OCI-M2 (cell line): ENCODE measurements around the gene SMYD3.

Experiments
- DNase-seq: peaks from one replicate; lab custom pipeline; 2025; ENCODE audit not compliant: unreplicated experiment; lab: John Stamatoyannopoulos, UW

Gene SMYD3

DNA sequence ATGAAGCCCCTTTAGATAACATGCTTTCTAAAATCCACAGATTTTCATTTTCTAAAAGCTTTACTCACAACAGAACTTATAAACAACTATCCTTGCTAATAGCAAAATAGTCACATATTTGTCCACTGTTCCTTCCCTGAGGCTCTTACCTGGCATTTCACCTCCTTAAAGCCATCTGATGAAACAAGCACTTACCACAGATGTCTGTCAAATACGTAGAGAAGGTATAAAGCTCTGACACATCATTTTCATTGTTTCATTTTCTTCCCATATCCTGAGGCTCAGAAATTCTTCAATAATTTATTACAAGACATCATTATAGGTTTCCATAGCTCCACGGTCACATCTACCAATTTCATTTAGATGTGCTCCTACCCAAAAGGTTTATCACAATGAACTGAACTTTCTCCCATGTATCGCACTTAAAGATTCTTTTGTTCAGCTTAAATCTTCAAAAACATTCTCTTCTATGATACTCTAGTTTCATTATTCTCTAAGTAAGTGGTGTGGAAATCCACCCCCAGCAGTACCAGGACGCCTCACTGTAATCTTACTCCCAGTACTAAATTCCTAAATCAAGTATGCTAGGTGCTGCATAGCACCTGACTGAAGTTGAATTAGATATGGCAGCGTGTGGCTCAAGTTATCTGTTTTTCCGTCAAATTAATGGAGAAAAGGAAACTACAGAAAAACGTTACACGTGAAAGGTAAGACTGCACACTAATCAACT, 569.6 kb downstream of the SMYD3 start:
- DNase-seq: no peak

DNA sequence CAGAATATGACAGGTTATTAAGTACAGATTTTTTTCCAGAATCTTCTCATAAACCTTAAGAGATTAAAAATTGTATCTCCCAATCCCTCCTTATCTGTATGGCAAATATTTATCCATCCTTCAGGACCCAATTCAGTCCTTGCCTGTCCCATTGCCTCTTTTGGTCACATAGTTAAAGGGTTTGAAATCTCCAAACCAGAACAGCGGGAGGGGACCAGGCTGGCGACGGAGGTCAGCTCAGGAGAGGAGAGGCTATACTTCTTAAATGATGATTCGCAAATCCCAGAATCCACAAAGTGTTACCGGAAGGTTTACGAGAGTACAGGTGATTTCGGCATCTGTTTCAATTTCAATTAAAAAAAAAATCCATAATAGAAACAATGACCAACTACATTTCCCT, 572.7 kb downstream of the SMYD3 start:
- DNase-seq: no peak

DNA sequence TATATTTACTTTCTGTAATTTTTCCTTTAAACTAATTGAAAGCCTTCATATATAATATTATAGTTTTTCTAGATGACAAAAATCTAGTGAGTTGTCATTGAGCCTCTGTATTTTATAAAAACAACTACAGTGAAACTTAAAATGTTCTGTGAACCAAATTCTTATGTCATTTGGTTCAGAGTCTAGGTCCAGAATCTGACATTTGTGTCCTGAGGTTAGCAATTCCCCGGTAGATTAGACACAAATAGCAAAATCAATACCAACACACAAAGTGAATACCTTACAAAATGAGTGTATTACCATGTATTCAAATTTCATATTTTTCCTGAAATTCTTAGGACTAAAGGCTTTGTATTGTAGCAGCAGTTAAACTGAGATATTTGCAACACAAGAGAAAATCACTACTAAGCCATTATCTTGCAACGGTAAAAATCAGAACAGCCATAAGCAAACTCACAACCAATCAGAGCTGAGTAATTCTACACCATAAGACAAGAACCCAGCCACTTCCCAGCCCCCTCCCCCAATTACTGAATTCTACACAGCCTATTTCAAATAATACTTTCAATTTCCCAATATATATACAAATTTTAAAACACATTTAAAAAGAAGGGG, 573.5 kb downstream of the SMYD3 start:
- DNase-seq: no peak

DNA sequence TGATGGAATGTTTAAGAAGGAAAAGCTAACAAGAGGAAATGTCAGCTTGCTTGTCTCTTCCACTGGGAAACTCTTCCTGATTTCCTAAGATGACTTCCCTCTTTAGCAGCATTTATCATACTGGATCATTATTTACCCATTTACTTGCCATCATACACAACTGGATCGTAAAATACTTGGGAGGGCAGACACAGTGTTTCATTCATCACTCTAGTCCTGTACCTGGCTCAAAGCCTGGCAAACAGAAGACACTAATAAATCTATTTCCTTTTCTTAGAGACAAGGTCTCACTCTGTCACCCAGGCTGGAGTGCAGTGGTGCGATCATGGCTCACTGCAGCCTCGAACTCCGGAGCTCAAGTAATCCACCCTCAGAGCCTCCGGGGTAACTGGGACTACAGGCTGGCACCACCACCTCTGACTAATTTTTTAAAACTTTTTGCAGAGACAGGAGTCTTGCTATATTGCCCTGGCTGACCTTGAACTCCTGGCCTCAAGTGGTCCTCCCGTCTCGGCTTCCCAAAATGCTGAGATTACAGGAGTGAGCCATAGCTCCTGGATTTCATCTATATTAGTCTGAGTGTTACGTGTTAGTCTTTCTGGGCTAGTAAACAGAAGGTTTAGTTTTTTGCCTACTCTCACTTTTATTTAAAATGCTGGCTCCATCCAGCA, 574.6 kb downstream of the SMYD3 start:
- no peak for DNase-seq

DNA sequence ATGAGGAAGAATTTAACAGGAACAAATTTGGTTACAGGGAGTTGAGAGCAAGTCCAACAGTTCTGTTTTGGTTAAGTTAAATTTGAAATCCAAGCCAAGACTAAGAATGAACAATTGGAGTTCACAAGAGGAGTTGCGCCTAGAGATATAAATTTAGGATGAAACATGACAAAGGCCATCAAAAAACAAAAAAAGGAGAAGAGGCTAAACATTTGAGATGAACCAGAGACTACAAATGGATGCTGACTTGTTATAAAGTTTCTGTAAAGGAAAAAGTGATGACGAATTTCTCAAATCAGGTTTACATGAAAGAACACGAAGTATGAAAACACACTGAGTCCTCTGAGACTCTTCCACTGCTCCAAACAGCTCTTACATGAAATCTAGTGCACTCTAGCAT, 575.6 kb downstream of the SMYD3 start:
- DNase-seq: no peak

DNA sequence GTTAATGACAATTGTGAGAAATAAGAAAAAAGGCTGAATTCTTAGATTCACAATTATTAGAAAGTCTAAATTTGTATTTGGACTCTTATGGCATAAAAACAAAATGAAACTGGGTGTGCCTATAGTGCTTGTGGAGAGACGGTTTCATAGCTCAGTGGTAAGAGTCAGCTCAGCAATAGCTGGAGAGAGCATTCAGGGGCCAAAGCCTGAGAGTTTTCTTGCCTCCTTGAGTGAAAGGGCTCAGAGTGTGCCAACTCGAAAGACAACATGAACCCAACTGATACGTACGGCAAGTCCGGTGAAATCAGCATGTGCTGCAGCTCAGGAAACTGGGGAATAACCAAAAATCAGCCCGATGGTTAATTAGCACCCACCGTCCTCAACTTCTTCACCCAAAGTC, 577.9 kb downstream of the SMYD3 start:
- DNase-seq: no peak

DNA sequence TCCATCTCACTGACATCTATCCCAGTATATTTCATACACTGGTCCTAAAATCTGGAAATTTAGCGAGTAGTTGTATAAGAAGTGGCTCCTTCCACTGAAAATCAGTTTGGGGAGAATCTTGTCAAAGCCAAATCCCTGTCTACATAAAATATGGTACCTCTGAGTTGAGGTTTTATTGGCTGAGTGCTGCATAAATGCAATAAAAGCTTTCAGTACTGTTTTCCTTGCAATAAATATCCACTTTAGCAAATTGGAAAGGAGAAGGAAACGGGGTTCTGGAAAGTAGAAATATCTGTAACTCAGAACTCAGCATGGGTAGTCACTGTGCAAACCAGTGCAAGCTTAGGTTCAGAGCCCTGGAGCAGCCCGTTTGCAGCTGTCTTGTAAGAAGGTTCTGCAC, 580.2 kb downstream of the SMYD3 start:
- no peak for DNase-seq

DNA sequence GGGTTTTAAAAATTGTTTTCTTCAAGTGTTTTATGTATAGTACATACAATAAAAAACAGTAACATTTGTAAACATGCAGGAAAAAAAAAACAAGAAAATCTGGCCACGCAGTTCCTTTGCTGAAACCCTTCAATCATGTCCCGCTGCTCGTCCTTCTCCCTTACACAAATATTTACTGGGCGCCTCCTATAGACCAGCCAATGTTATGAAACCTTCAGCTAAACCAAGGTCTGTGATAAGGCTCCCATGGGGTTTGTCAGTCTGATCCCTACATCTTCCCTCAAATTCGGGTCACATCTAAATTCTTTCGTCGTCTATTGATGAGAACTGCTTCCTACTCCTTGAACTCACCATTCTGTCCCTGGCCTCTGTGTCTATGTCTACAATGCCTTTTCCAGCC, 583.9 kb downstream of the SMYD3 start:
- no peak for DNase-seq

DNA sequence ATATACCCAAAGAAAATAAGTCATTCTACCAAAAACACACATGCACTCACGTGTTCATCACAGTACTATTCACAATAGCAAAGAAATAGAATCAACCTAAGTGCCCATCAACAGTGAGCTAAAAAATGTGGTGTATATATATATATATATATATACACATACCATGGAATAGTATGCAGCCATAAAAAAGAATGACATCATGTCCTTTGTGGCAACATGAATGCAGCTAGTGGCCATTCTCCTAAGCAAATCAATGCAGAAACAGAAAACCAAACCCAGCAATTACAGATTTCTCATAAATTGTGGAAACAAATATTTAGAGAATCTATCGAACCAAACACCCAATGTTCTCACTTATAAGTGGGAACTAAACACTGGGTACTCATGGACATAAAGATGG, 585.7 kb downstream of the SMYD3 start:
- no peak for DNase-seq

DNA sequence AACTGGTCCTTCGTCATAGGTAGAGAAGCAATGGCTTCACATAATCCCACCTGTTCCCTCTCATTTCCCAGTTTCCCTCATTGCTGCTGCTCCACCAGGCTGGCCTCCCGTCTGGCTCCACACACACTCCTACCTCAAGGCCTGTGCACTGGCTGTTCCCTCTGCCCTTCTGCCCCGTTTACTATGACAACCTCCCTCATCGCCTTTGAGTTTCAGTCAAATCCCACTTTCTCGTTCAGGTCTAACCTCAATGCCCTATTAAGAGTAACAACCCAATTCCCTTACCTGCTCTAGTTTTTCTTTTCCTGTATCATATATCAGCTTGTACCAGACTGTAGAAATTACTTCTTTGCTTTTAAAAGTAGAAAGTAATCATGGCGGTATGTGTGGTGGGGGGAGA, 589.7 kb downstream of the SMYD3 start:
- DNase-seq: no peak

DNA sequence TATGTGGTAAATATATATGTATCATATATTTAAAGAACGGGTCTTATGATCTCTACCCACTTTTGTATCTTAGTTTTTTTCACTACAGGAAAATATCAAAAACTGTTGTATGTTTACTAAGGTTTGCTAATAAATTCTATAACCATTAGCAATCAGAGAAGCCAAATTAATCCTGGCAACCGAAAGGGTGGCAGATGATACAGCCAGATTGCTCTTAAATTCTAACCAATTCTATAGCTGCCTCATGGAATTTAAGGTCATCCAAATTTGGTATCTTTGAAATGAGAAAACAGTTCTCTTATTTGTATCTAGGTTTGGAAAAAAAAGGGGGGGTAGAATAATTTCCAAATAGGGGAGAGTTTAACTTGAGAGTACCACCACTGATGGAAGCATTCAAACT, 591.2 kb downstream of the SMYD3 start:
- no peak for DNase-seq

DNA sequence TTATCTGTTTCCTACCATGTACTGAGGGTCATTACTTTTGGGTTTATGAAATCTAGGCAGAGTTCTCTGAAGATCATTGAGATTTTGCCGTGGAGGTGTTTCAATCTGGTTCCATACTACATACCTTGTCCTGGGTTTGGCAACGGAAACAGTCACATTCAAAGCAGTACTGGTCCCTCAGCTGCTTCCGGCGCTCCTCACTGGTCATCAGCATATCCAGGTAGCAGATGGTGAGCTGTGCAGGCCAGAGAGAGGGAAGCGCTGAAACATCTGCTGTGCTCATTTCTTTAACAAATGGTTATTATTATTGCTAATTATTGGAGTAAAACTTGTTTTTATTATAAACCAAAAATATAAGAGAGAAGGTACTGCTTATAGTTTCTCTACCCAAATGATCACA, 591.7 kb downstream of the SMYD3 start:
- no peak for DNase-seq

DNA sequence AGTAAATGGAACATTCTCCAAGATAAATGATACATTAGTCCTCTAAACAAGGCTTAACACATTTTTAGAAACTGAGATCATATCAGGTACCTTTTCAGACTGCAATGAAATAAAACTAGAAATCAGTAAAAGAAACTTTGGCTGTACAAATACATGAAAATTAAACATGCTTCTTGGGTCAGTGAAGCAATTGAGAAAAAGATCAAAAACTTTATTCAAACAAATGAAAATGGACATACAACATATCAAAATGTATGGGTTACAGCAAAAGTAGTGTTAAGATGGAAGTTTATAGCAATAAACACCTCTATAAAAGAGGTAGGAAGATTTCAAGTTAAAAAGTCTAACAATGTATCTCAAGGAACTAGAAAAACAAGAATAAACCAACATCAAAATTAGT, 598.5 kb downstream of the SMYD3 start:
- no peak for DNase-seq

DNA sequence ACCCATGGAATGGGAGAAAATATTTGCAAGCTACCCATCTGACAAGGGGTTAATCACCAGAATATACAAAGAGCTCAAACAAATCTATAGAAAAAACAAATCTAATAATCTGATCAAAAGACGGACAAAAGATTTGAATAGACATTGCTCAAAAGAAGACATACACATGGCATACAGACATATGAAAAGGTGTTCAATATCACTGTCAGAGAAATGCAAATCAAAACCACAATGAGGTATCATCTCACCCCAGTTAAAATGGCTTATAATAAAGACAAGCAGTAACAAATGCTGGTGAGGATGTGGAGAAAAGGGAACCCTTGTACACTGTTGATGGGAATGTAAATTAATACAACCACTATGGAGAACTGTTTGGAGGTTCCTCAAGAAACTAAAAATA, 600.9 kb downstream of the SMYD3 start:
- no peak for DNase-seq

DNA sequence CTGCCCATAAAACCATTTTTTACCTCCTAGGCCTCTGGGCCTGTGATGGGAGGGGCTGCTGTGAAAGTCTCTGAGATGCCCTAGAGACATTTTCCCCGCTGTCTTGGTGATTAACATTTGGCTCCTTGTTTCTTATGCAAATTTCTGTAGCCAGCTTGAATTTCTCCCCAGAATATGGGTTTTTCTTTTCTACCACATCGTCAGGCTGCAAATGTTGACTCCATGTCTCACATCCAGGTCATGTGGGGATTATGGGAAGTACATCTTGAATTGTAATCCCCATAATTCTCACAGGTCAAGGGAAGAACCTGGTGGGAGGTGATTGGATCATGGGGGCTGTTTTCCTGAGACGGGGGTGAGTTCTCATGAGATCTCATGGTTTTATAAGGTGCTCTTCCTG, 603.2 kb downstream of the SMYD3 start:
- no peak for DNase-seq

DNA sequence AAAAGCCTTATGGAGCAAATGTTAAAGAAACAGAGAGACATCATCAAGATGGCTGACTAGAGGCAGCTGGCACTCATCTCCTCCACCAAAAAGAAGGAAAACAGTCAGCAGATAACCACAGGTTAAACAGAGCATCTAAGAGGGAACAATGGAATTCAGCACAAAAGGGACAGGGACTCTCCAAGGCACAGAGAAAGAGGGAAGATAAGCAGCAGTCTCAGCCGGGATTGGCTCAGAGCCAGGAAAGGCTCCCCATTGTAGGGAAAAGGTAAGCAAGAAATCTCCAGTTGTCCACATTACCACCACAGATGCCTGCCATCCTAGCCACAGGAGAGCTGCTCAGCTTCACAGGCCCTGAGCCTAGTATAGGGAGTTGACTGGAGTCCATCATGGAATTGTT, 605.5 kb downstream of the SMYD3 start:
- DNase-seq: no peak

DNA sequence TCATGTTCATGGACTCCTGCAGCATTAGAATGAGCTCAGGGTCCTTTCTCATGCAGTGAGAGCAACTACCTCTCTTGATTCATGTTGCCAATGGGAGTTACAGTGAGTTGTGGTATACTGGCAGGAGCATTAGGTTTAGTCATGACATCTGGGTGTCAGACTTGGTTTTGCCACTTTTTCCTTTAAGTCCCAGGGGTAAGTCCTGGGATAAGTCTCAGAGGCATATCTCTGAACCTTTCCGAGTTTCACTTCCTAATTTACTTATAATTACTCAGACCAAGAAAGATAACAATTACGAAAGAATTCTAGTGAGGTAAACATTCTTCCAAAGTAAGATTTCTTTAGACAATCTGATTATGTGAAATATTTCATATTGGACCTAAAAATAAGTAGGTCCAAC, 606.0 kb downstream of the SMYD3 start:
- DNase-seq: no peak

DNA sequence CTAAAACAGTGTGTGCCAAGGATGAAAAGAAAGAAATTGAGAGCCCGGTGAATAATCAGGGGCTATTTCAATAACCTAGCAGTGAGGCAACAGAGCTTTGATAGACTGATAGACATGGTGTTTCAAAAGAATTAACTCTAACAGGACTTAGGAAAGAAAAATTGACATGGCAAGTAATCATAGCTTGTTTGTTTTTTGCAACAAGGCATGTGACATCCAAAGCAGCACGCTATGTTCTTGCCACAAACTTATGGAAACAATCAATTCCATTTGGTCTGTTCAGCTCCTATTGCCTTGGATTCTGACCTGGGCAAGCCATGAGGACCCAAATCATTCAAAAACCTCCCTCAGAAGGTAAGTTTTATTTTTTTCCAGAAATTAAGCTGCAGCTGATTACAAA, 608.5 kb downstream of the SMYD3 start:
- DNase-seq: no peak

DNA sequence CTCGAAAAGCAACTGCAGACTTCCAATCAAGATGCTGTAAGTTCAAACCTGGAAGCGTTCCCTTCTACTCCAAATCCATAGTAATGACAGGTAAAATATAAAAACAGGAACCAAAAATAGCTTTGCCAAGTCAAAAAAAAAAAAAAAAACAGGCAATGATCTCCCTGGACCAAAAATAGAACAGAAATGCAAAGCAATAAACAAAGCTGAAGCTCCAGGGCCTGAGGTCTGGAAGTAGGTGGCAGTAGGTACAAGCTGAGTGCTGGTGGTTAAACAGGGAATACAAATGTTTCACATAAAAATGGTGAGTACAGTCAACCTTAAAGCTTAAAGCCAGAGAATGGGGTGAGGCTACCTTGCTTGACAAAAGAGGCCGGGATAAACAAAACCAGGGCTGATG, 610.8 kb downstream of the SMYD3 start:
- no peak for DNase-seq

DNA sequence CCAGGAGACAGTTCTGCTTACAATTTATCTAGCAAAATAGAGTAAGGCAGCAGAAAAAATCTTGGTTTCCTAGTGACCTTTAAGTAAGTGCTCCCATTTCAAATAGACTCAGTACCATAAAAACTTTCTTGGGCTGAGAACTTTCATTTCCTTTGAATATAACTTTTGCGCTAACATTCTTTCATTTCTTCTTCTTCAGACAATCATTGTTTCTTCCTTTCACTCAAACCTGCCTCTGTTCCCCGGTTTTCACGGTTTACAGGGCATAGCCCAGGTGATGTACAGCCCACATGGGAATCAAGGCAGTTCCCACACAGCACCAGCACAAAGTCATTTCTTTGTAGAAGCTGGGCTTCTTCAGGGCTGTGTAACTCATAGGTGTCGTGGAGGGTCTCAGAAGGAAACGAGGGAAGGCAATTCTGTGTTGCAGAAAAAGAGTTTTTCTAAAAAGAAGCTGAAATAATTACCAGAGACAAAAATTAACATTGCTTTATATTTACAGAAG, 611.6 kb downstream of the SMYD3 start:
- DNase-seq: no peak

DNA sequence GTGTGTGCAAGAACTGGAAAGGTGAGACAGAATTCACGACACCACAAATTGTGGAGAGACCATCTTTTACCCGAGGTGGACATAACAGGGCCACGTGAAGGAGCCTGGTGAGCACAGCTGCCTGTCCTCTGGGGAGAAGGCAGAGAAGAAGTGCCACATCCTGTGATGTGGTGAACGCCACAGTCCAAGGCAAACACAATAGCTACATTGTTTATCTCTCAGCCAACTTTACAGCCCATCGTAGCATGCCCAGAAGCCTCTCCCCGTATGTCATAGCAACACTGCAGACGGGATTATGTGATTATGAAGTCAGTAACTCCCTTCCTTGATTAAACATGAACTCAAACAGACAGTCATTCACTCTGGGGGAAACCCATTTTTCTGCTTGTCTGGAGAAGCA, 612.2 kb downstream of the SMYD3 start:
- DNase-seq: no peak

DNA sequence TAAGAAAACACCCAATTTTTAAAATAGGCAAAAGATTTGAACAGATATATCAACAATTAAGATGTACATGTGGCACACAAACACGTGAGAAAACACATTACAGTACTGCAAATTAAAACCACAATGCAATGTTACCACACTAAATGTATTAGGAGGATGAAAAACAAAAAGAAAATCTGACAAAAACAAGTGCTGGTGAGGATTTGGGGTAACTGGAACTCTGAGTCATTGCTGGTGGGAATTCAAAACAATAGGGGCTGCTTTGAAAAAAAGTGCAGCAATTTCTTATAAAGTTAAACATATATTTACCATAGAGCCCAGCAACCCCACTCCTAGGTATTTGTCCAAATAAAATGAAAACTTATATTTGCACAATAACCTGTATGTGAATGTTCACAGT, 614.1 kb downstream of the SMYD3 start:
- no peak for DNase-seq
